HL-60 (cell line): ENCODE results near the gene DAAM2.

ENCODE experiments used
- CTCF ChIP-seq: IDR thresholded peaks from one replicate; pipeline ENCODE4 v1.5.1; 2011; ENCODE audit warnings: low read length, control low read depth, inconsistent platforms; ENCODE audit not compliant: insufficient read depth
- GABPA ChIP-seq: IDR thresholded peaks from 2 replicates; pipeline ENCODE4 v1.6.1; 2012; ENCODE audit warnings: low read depth
- REST ChIP-seq: IDR thresholded peaks from 2 replicates; pipeline ENCODE4 v1.6.1; 2012; ENCODE audit warnings: low read depth; ENCODE audit not compliant: insufficient replicate concordance
- SPI1 ChIP-seq: IDR thresholded peaks from 2 replicates; pipeline ENCODE4 v1.6.1; 2012; ENCODE audit warnings: low read depth, mild to moderate bottlenecking, borderline replicate concordance

- TF ChIP-seq CTCF (no peak), SPI1 (no peak), GABPA (no peak), REST (no peak)
Observed at GRCh38 chr6:39934131-39934757, 142.1 kb downstream of the DAAM2 start, which contains the start of gene MOCS1.
